Measurements from ENCODE around the gene FAM210A. TPM values are rescaled to one million over a fixed set of nuclear protein-coding genes. Genes with fewer than 3 reads are reported as not detected.
"Not testable (repeated sequence)": the region's sequence is repeated elsewhere in the genome, so short reads cannot be mapped to it uniquely, and the experiment has no call there.

The FAM210A gene
- total RNA-seq, 1 donor from 2014 or later, result 31.7 TPM

DNA sequence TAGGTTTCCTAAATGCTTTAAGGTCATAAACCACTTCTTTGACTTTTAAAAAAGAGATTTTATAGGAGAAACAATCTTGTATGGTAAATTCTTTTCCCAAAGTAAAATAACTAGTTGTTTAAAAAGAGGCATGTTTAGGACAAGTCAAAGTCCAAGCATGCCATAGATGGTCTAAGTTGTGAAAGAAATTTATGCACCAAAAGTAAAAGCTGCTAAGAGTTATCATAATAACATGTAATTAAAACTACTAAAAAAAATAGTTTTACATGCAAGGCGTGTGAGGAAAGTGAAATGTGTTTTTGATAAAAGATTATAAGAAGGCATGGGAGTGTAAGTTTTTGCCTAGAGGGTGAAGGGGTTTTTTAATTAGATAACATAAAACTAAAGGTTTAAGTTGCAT is 22.5 kb downstream of the FAM210A start:
- DNase-seq (ENCODE audit: low read depth), result peak; percentile 17

- DNase-seq (ENCODE audit: low read depth), result no peak
Observed at GRCh38 chr18:13700153-13700552, 26.2 kb downstream of the FAM210A start.

DNA sequence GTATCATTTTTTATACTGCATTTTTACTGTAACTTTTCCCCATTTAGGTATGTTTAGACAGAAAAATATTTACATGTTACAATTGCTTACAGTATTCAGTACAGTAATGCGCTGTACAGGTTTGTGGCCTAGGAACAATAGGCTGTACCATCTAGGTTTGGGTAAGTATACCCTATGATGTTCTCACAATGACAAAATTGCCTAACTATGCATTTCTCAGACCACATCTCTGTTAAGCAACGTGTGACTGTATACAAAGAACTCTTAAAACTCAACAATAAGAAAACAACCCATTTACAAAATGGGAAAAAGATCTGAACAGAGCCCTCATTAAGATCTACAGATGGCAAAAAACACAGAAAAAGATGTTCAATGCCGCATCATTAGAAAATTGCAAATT is 29.4 kb downstream of the FAM210A start:
- no peak for DNase-seq (ENCODE audit: low read depth)

GRCh38 chr18:13695337-13695736 is 31.0 kb downstream of the FAM210A start:
- not testable (repeated sequence) for DNase-seq (ENCODE audit: low read depth)

- DNase-seq (ENCODE audit: low read depth), result not testable (repeated sequence)
Observed at GRCh38 chr18:13690060-13690459, 36.3 kb downstream of the FAM210A start.

DNA sequence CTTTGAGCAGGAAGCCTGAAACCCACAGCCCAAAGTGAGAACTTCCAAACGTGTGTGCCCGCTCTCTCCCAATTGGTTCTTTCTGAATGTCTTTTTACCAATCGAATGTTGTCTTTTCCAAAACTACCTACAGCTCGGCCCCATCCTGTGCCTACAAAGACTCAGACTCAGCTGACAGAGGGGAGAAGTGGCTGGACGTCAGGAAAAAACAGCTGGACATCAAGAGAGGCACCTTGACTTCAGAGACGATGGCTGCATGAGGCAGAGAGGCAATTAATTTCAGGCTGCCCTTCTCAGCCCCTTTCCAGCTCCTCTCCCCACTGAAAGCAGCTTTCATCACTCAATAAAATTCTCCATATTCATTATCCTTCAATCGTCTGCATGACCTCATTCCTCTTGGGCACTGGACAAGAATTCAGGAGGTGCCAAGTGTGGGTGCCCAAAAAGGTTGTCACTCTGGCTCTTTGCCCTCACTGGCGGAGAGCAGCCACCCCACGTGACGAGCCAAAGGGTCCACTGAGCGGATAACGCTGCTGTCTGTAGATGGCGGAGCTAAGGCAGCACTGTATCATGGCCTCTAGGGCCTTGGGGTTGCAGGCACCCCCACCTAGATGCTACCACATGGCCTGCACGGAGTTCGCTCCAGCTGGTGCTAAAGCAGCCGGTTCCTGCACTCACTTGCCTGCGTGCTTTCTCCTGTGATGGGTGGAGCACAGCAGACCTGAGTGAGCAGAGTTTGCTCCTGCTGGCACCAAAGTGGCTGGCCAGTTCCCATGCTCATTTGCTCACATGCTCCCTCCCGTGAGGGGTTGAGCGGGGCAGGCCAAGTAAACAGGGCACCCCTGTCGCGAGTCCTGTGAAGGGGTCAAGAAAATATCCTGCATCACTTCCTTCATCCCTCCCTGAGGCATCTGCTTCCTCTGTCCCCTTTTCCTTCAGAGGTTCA is 37.9 kb downstream of the FAM210A start:
- DNase-seq (ENCODE audit: low read depth), result no peak

GRCh38 chr18:13684546-13684945 is 41.8 kb downstream of the FAM210A start:
- DNase-seq (ENCODE audit: low read depth), result no peak

- DNase-seq (ENCODE audit: low read depth), result no peak
Observed at GRCh38 chr18:13681701-13682100, 44.7 kb downstream of the FAM210A start.

GRCh38 chr18:13680612-13681011 is 45.7 kb downstream of the FAM210A start:
- DNase-seq (ENCODE audit: low read depth), result no peak

GRCh38 chr18:13677350-13677749 is 49.0 kb downstream of the FAM210A start:
- DNase-seq (ENCODE audit: low read depth), result not testable (repeated sequence)

GRCh38 chr18:13676471-13676870 is 49.9 kb downstream of the FAM210A start:
- no peak for DNase-seq (ENCODE audit: low read depth)

DNA sequence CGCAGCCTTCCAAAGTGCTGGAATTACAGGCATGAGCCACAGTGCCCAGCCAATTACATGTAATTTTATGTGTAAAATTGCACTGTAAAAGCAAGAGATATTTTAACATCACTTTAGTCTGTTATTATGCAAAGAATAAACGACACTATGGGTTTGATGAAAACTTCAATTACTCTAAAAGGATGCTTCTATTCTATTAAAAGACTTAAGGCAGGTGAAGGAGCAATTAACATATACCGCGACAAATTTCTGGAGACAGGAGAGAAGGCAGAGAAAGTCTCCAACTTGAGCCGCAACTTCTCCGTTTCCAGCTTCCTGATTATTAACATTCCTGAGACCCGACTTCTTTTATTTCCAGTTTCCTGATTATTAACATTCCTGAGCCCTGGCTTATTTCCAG is 53.7 kb downstream of the FAM210A start:
- no peak for DNase-seq (ENCODE audit: low read depth)

DNA sequence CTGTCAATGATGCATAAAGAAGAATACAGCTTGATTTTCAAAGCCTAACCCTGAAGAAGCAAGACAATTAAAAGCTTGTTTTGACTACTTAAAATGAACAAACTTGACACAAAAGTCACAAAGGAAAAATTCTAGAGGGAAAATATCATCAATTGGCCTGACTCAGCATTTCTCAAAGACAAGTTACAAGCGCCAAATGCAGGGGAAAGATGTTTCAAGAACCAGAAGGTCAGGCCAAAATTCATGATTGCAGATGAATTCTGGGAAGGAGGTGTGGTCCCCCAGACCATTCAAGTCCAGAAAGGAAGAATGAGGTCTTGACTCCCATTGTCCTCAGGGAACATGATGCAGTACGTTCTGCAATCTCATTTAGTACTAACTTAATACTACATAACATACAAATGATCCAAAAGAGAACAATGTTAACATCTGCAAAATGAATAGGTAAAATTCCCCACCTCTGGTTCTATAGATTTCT is 64.5 kb downstream of the FAM210A start:
- DNase-seq (ENCODE audit: low read depth), result no peak

DNA sequence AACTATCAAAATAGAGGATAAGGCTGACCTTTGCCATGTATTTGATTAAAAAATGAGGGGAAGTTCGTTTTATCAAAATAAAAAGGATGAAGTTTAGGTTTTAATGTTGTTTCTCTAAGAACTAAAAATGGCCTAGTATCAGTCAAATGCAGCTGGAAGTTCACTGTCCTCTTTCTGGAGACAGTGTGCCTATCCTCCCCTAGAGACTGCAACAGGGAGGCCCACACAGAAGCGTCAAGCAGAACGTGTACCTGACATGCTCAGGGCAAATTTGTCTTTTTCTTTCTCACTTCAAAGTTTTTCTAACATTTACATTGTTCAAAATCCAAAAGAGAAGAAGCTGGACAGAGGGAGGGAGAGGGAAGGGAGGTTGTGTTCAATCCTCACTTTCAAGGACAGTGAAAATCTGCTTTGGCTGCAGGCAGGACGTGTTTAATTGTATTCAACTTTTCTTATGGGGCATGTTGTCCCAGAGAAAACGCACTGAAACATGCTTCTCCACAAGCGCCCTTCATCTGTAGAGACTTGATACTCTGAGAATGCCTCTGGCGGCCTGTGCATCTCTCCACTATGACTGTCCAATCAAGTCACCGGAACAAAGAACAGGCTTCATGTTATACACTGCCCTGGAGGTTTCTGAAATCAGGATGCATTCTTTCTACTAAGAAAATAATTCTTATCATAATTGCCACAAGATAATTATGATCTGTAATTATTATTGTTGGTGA is 65.1 kb downstream of the FAM210A start:
- DNase-seq (ENCODE audit: low read depth), result no peak

DNA sequence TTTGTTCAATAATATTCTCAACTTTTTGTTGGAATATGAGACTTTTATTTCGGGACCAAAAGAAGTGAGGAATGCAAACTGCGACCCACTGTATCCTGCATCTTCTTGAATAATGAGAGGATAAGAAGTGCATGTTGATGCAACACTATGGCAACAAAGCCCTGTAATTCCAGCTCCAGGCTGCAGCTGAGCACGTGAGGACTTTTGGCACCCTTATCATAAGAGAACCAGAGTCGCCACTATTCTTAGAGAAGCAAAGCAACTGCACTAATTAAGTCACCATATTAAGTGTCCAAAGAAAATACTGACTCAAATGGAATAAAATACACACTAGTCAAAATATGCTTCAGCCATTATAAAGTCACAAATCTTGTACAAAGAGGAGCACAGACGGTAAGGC is 65.8 kb downstream of the FAM210A start:
- DNase-seq (ENCODE audit: low read depth), result peak; percentile 52

GRCh38 chr18:13658436-13659204 is 67.7 kb downstream of the FAM210A start:
- peak; percentile 62 for DNase-seq (ENCODE audit: low read depth)

DNA sequence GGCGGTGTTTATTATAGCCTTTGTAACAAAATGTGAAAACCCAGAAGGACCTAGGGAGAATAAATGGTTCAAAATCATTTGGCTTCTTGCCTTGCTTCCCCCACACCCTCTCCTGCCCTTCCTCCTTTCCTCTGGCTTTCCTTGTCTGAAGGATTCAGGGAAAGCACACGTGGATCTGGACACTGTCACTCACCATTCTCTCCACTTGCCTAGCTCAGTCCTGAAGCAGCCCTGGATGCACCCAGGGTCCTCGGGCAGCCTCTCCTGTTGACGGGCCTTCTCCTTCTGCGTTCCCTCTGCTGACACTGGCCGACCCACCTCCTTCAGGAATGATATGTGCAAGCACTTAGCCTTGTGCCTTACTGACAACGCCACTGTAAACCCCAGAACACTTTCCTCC is 68.4 kb downstream of the FAM210A start:
- DNase-seq (ENCODE audit: low read depth), result no peak

- peak; percentile 50 for DNase-seq (ENCODE audit: low read depth)
Observed at GRCh38 chr18:13653746-13654433, 72.5 kb downstream of the FAM210A start.

- no peak for DNase-seq (ENCODE audit: low read depth)
Observed at GRCh38 chr18:13649397-13650390, 76.7 kb downstream of the FAM210A start.

DNA sequence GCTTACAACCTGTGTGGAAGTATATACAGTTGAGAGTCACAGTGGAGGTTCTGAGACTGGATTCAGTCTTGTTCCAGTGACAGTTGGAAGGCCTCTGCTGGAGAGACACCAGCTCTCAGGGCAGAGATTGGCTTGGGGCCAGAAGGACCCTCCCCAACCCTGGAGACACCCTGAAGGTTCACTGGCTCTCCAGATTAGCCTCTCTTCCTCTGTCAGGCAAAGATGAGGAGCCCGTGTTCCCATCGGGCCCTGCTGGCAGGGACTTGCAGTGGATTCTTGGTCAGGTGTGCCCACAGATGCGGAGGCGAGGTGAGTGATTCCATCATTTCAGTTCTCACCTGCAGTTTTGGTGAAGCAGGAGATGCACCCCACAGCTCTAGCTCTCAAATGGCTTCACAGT is 78.6 kb downstream of the FAM210A start:
- no peak for DNase-seq (ENCODE audit: low read depth)
